B cell (primary cell): Measurements from ENCODE around the gene PYGM. TPM values are rescaled to one million over a fixed set of nuclear protein-coding genes. Genes with fewer than 3 reads are reported as not detected.

ENCODE experiments used
- ATAC-seq: fragments of 200-7000 bp; cut with Tn5 transposase; one replicate; pipeline ENCODE4 v1.10.0; 2021; ENCODE audit warnings: low read depth, mild to moderate bottlenecking, moderate number of reproducible peaks, moderate library complexity
- CTCF ChIA-PET: fragments of 350-600 bp; sonication (Branson Sonifier 250); formaldehyde crosslinking; loops from one replicate; lab custom pipeline; 2021; ENCODE audit warnings: antibody characterized with exemption, inconsistent platforms; lab: Charles Lee
- POLR2A ChIA-PET: fragments of 350-600 bp; sonication (Branson Sonifier 250); formaldehyde crosslinking; loops from one replicate; lab custom pipeline; 2021; ENCODE audit warnings: antibody characterized with exemption; lab: Charles Lee
- DNase-seq: peaks from one replicate; pipeline ENCODE4 v3.0.0; 2013
- H2AFZ ChIP-seq: 2 replicates; pipeline ENCODE4 v1.6.1; 2012; ENCODE audit warnings: mild to moderate bottlenecking, low read depth, low read length; ENCODE audit not compliant: insufficient read depth, poor library complexity, severe bottlenecking
- H3K27ac ChIP-seq, 2 donors: 1 replicate in 1 of 2; 2 replicates in 1 of 2; pipeline ENCODE4 v1.5.1; 2012 to 2013; ENCODE audit warnings: low read length in 2 of 2, mild to moderate bottlenecking in 2 of 2, moderate library complexity in 1 of 2
- H3K27me3 ChIP-seq, 4 experiments: fragments of 200-600 bp in 1 of 4; sonication (generic) in 1 of 4; replicated peaks in 1 of 4; 1 replicate in 2 of 4; 2 replicates in 2 of 4; pipeline versions ENCODE4 v1.6.1 to v1.7.0; 2013 to 2016; ENCODE audit warnings: low read length in 3 of 4, mild to moderate bottlenecking in 2 of 4, mixed read lengths in 1 of 4, moderate library complexity in 1 of 4; ENCODE audit not compliant: insufficient read depth in 4 of 4, control insufficient read depth in 3 of 4; ENCODE audit errors: control extremely low read depth in 1 of 4
- H3K36me3 ChIP-seq, 2 experiments: replicated peaks in 1 of 2; 1 replicate in 1 of 2; 2 replicates in 1 of 2; pipeline versions ENCODE4 v1.6.1 to v1.7.1; 2013; ENCODE audit warnings: low read length in 1 of 2; ENCODE audit not compliant: insufficient read depth in 2 of 2, control insufficient read depth in 1 of 2; ENCODE audit errors: control extremely low read depth in 1 of 2, extremely low read depth in 1 of 2
- H3K4me1 ChIP-seq, 2 donors: fragments of 200-600 bp in 1 of 2; sonication (generic) in 1 of 2; 1 replicate in 1 of 2; 2 replicates in 1 of 2; pipeline versions ENCODE4 v1.5.1 to v1.6.1; 2013 to 2017; ENCODE audit warnings: low read length in 2 of 2; ENCODE audit not compliant: control insufficient read depth in 2 of 2, insufficient read depth in 2 of 2
- H3K4me2 ChIP-seq: replicated peaks from 2 replicates; pipeline ENCODE3; 2012; ENCODE audit warnings: mild to moderate bottlenecking, low read depth, low read length; ENCODE audit not compliant: poor library complexity, severe bottlenecking
- H3K4me3 ChIP-seq, 5 experiments: fragments of 200-600 bp in 1 of 5; sonication (generic) in 1 of 5; 1 replicate in 3 of 5; 2 replicates in 2 of 5; pipeline versions ENCODE4 v1.5.1 to v1.7.0; 2011 to 2016; ENCODE audit warnings: low read length in 4 of 5, mild to moderate bottlenecking in 4 of 5, low read depth in 2 of 5, control low read depth in 1 of 5, moderate library complexity in 1 of 5; ENCODE audit not compliant: insufficient read depth in 1 of 5; ENCODE audit errors: control extremely low read depth in 1 of 5, extremely low read depth in 1 of 5
- H3K79me2 ChIP-seq: fragments of 200-600 bp; sonication (generic); one replicate; pipeline ENCODE4 v1.6.0; 2016; ENCODE audit warnings: low read length; ENCODE audit not compliant: control insufficient read depth, insufficient read depth
- H3K9ac ChIP-seq: fragments of 200-600 bp; sonication (generic); 2 replicates; pipeline ENCODE4 v1.6.1; 2017; ENCODE audit warnings: mild to moderate bottlenecking, low read length, moderate library complexity
- H3K9me3 ChIP-seq, 3 donors: one replicate each; pipeline versions ENCODE4 v1.6.1 to v1.7.1; 2013; ENCODE audit warnings: low read length in 2 of 3; ENCODE audit not compliant: control insufficient read depth in 2 of 3, insufficient read depth in 1 of 3; ENCODE audit errors: control extremely low read depth in 1 of 3
- H4K20me1 ChIP-seq: 2 replicates; pipeline ENCODE4 v1.6.0; 2012; ENCODE audit warnings: mild to moderate bottlenecking, low read length; ENCODE audit not compliant: insufficient read depth, control insufficient read depth, poor library complexity, severe bottlenecking
- H3K27ac Mint-ChIP-seq: one replicate; pipeline ENCODE4 v1.8.0; 2021; ENCODE audit warnings: mixed read lengths
- H3K27me3 Mint-ChIP-seq: one replicate; pipeline ENCODE4 v1.8.0; 2021; ENCODE audit warnings: mixed read lengths
- H3K4me1 Mint-ChIP-seq: one replicate; pipeline ENCODE4 v1.8.0; 2021; ENCODE audit warnings: mixed read lengths
- H3K4me3 Mint-ChIP-seq: one replicate; pipeline ENCODE4 v1.8.0; 2021; ENCODE audit warnings: mixed read lengths
- H3K9me3 Mint-ChIP-seq: one replicate; pipeline ENCODE4 v1.8.0; 2022; ENCODE audit warnings: mixed read lengths; ENCODE audit not compliant: insufficient read depth
- CTCF ChIP-seq: fragments of 200-600 bp; IDR thresholded peaks from one replicate; pipeline ENCODE4 v1.8.0; 2022; ENCODE audit warnings: antibody characterized with exemption, mild to moderate bottlenecking
- EZH2 ChIP-seq: IDR thresholded peaks from 2 replicates; pipeline ENCODE4 v1.6.1; 2012; ENCODE audit warnings: borderline replicate concordance, low read depth, mild to moderate bottlenecking, moderate library complexity, low read length; ENCODE audit not compliant: insufficient read depth, poor library complexity, severe bottlenecking
- WGBS: methylation state at CpG from one replicate; pipeline ENCODE4 v1.1.5; 2013; ENCODE audit warnings: missing lambda C conversion rate; ENCODE audit not compliant: insufficient coverage; 5-methylcytosine and 5-hydroxymethylcytosine counted together
- intact Hi-C: fragments of 100-400 bp; cut with micrococcal nuclease; formaldehyde crosslinking; loops from one replicate; pipeline ENCODE4 v1.10.0; 2022
- polyA plus RNA-seq: library from polyadenylated mRNA; depleted of rRNA; stranded (reverse); fragments of >200 nt; gene quantifications from 2 replicates; pipeline ENCODE4 v1.2.3, GENCODE V29; 2012
- total RNA-seq, 2 donors: library from RNA; stranded (reverse); fragments of 120-200 nt in 1 of 2; gene quantifications; 1 replicate in 1 of 2; 2 replicates in 1 of 2; pipeline versions ENCODE4 v1.2.3 to v1.2.4, GENCODE V29; 2013 to 2022

PYGM gene
- total and polyA plus RNA-seq, 2 donors (not counting 1 experiment from before 2014, with no cell fraction given): 9.3 to 9.6 TPM

- Histone ChIP-seq H3K36me3 (peaks cover 0 to 54% of the 10 kb centered on the region in 2 experiments), H3K4me3 (peak overlapping the region; percentile 19 to 71 (median 63)), H3K27me3 (no peaks in the 10 kb centered on the region), H2AFZ (peak overlapping the region; percentile 63), H3K27ac (peak overlapping the region; percentile 59 to 90), H3K4me2 (peak overlapping the region; percentile 98), H3K4me1 (peaks cover 46 to 54% of the 10 kb centered on the region in 2 donors), H3K9me3 (no peaks in the 10 kb centered on the region), H3K9ac (peak overlapping the region; percentile 61), H4K20me1 (no peaks in the 10 kb centered on the region), H3K79me2 (peaks cover 63% of the 10 kb centered on the region)
- Mint-ChIP-seq H3K27ac (peak overlapping the region; percentile 92), H3K4me1 (peaks cover 45% of the 10 kb centered on the region), H3K27me3 (no peaks in the 10 kb centered on the region), H3K9me3 (no peaks in the 10 kb centered on the region), H3K4me3 (peak overlapping the region; percentile 88)
- CTCF ChIA-PET: interaction anchor here (0.7 to 7.3 kb wide), 11 partner anchors 10 to 92 kb away, joined by 3 to 73 read pairs (median 5); partner anchors contain the start of genes CDC42BPG, RASGRP2 and SF1
- no peak for ATAC-seq
- TF ChIP-seq CTCF (no peak), EZH2 (no peak)
- DNase-seq: peak; percentile 61
- POLR2A ChIA-PET: interaction anchor here (0.6 to 4.9 kb wide), 11 partner anchors 13 to 311 kb away, joined by 3 to 40 read pairs (median 4); partner anchors contain the start of genes CDC42BPG, RASGRP2, SF1 and TM7SF2
- WGBS: 10% methylated on average over 11 of the region's 13 CpGs
- intact Hi-C loops: loop anchor here (1.0 to 5.0 kb wide), 5 partner anchors 9 to 336 kb away; partner anchors contain the start of genes EHD1 and MEN1
Observed at GRCh38 chr11:64801561-64802369, 42.0 kb upstream of the PYGM start.

- H3K9me3 Mint-ChIP-seq: no peaks in the 10 kb centered on the region
- ATAC-seq (no peak), DNase-seq (no peak)
- H3K27ac Mint-ChIP-seq: peak overlapping the region; percentile 92
- Histone ChIP-seq H3K79me2 (peaks cover 57% of the 10 kb centered on the region), H3K4me3 (peak overlapping the region in 2 of 5 experiments; percentile 63 to 69), H3K27me3 (no peaks in the 10 kb centered on the region), H3K27ac (peak overlapping the region; percentile 59 to 90), H3K36me3 (peaks cover 0 to 55% of the 10 kb centered on the region in 2 experiments), H2AFZ (peak overlapping the region; percentile 28), H4K20me1 (no peaks in the 10 kb centered on the region), H3K9ac (peak overlapping the region; percentile 61), H3K4me2 (peak overlapping the region; percentile 98), H3K4me1 (peaks cover 46 to 54% of the 10 kb centered on the region in 2 donors), H3K9me3 (no peaks in the 10 kb centered on the region)
- CTCF ChIA-PET: interaction anchor here (0.7 to 7.3 kb wide), 7 partner anchors 10 to 112 kb away, joined by 3 to 73 read pairs (median 10); partner anchors contain the start of genes CDC42BPG, RASGRP2 and SF1
- H3K27me3 Mint-ChIP-seq: no peaks in the 10 kb centered on the region
- peaks cover 45% of the 10 kb centered on the region for H3K4me1 Mint-ChIP-seq
- intact Hi-C loops: loop anchor here (5.0 kb wide), 1 partner anchor 336 kb away; no protein-coding TSS in a partner anchor
- no peak for TF ChIP-seq EZH2
- TF ChIP-seq CTCF: no peak
- H3K4me3 Mint-ChIP-seq: peak overlapping the region; percentile 88
- WGBS: 21% methylated on average over 9 of the region's 9 CpGs
- POLR2A ChIA-PET: interaction anchor here (0.6 to 4.9 kb wide), 3 partner anchors 19 to 57 kb away, joined by 4 to 40 read pairs (median 15); partner anchors contain the start of gene RASGRP2
Observed at GRCh38 chr11:64801158-64801464, 41.3 kb upstream of the PYGM start.
